Activated T-cell treated with anti-CD3 and anti-CD28 coated beads, Interleukin-2, amount 50 U/mL, for 24 hours (primary cell): Measurements from ENCODE around the gene OBSCN.
A peak's percentile ranks its signal among the peaks of the same experiment; 100 is the strongest.

ENCODE experiments used
- DNase-seq: peaks from one replicate; pipeline ENCODE4 v3.0.0-alpha.2; 2020
- H3K27ac Mint-ChIP-seq: 2 replicates; pipeline ENCODE4 v1.8.0; 2020; ENCODE audit warnings: mild to moderate bottlenecking, mixed read lengths
- H3K27me3 Mint-ChIP-seq: 2 replicates; pipeline ENCODE4 v1.8.0; 2020; ENCODE audit warnings: mixed read lengths
- H3K36me3 Mint-ChIP-seq: 2 replicates; pipeline ENCODE4 v1.8.0; 2020; ENCODE audit warnings: low read depth, mixed read lengths
- H3K4me1 Mint-ChIP-seq: 2 replicates; pipeline ENCODE4 v1.8.0; 2020; ENCODE audit warnings: low read depth, mixed read lengths
- H3K4me3 Mint-ChIP-seq: 2 replicates; pipeline ENCODE4 v1.8.0; 2020; ENCODE audit warnings: mild to moderate bottlenecking, moderate library complexity, mixed read lengths
- H3K9me3 Mint-ChIP-seq: 2 replicates; pipeline ENCODE4 v1.8.0; 2020; ENCODE audit warnings: mixed read lengths

OBSCN gene

GRCh38 chr1:228211531-228212414 lies 3.9 kb downstream of the OBSCN start:
- Mint-ChIP-seq H3K4me3 (no peak overlapping the region), H3K9me3 (no peaks in the 10 kb centered on the region), H3K4me1 (peaks cover 2% of the 10 kb centered on the region), H3K27ac (no peak overlapping the region), H3K27me3 (no peaks in the 10 kb centered on the region), H3K36me3 (peaks cover 6% of the 10 kb centered on the region)
- DNase-seq, result no peak

GRCh38 chr1:228212415-228212965 lies 4.6 kb downstream of the OBSCN start:
- peak overlapping the region; percentile 82 for H3K4me3 Mint-ChIP-seq

GRCh38 chr1:228212966-228213844 lies 5.4 kb downstream of the OBSCN start:
- Mint-ChIP-seq H3K4me3 (peak overlapping the region; percentile 82), H3K4me1 (peaks cover 2% of the 10 kb centered on the region), H3K27ac (peak overlapping the region; percentile 87), H3K27me3 (no peaks in the 10 kb centered on the region), H3K36me3 (peaks cover 14% of the 10 kb centered on the region), H3K9me3 (no peaks in the 10 kb centered on the region)
- DNase-seq, result peak; percentile 92

More at GRCh38 chr1:228212415-228212965, 4.6 kb downstream of the OBSCN start:
- Mint-ChIP-seq H3K4me1 (peaks cover 2% of the 10 kb centered on the region), H3K9me3 (no peaks in the 10 kb centered on the region), H3K27me3 (no peaks in the 10 kb centered on the region), H3K27ac (no peak overlapping the region), H3K36me3 (peaks cover 11% of the 10 kb centered on the region)
- no peak for DNase-seq

GRCh38 chr1:228213917-228214808 lies 6.3 kb downstream of the OBSCN start:
- Mint-ChIP-seq H3K36me3 (peaks cover 23% of the 10 kb centered on the region), H3K9me3 (no peaks in the 10 kb centered on the region), H3K4me1 (peaks cover 2% of the 10 kb centered on the region), H3K4me3 (peak overlapping the region; percentile 73), H3K27me3 (no peaks in the 10 kb centered on the region), H3K27ac (no peak overlapping the region)
- DNase-seq, result peak; percentile 50

- DNase-seq, result no peak
- H3K36me3 Mint-ChIP-seq, result peaks cover 32% of the 10 kb centered on the region
- no peaks in the 10 kb centered on the region for H3K27me3 Mint-ChIP-seq
- H3K27ac Mint-ChIP-seq, result no peak overlapping the region
- peaks cover 2% of the 10 kb centered on the region for H3K4me1 Mint-ChIP-seq
- no peaks in the 10 kb centered on the region for H3K9me3 Mint-ChIP-seq
- H3K4me3 Mint-ChIP-seq, result no peak overlapping the region
Observed at GRCh38 chr1:228214921-228215662, 7.2 kb downstream of the OBSCN start.

- no peaks in the 10 kb centered on the region for H3K27me3 Mint-ChIP-seq
- no peak overlapping the region for H3K4me3 Mint-ChIP-seq
- H3K27ac Mint-ChIP-seq, result no peak overlapping the region
- peaks cover 35% of the 10 kb centered on the region for H3K36me3 Mint-ChIP-seq
- peaks cover 2% of the 10 kb centered on the region for H3K4me1 Mint-ChIP-seq
- no peak for DNase-seq
- H3K9me3 Mint-ChIP-seq, result no peaks in the 10 kb centered on the region
Observed at GRCh38 chr1:228215663-228216116, 7.8 kb downstream of the OBSCN start.

GRCh38 chr1:228216371-228217320 lies 8.8 kb downstream of the OBSCN start:
- Mint-ChIP-seq H3K36me3 (peaks cover 40% of the 10 kb centered on the region), H3K9me3 (no peaks in the 10 kb centered on the region), H3K4me3 (no peak overlapping the region), H3K27me3 (no peaks in the 10 kb centered on the region), H3K27ac (no peak overlapping the region), H3K4me1 (peaks cover 2% of the 10 kb centered on the region)
- DNase-seq, result no peak

GRCh38 chr1:228217551-228218344 lies 9.9 kb downstream of the OBSCN start:
- H3K27ac Mint-ChIP-seq, result no peak overlapping the region
- no peaks in the 10 kb centered on the region for H3K27me3 Mint-ChIP-seq
- peaks cover 2% of the 10 kb centered on the region for H3K4me1 Mint-ChIP-seq
- peaks cover 46% of the 10 kb centered on the region for H3K36me3 Mint-ChIP-seq
- H3K9me3 Mint-ChIP-seq, result no peaks in the 10 kb centered on the region
- no peak for DNase-seq
- no peak overlapping the region for H3K4me3 Mint-ChIP-seq

- Mint-ChIP-seq H3K4me1 (no peaks in the 10 kb centered on the region), H3K27me3 (no peaks in the 10 kb centered on the region), H3K4me3 (no peak overlapping the region), H3K27ac (no peak overlapping the region), H3K9me3 (no peaks in the 10 kb centered on the region), H3K36me3 (peaks cover 55% of the 10 kb centered on the region)
- DNase-seq, result no peak
Observed at GRCh38 chr1:228218513-228219244, 10.8 kb downstream of the OBSCN start.

- Mint-ChIP-seq H3K27ac (no peak overlapping the region), H3K27me3 (no peaks in the 10 kb centered on the region), H3K9me3 (no peaks in the 10 kb centered on the region), H3K36me3 (peaks cover 63% of the 10 kb centered on the region), H3K4me3 (no peak overlapping the region), H3K4me1 (no peaks in the 10 kb centered on the region)
- no peak for DNase-seq
Observed at GRCh38 chr1:228219245-228219961, 11.6 kb downstream of the OBSCN start.
